HepG2 (cell line): ENCODE results near the gene CXXC5. TPM values are rescaled to one million over a fixed set of nuclear protein-coding genes. Genes with fewer than 3 reads are reported as not detected.

Experiments
- ATAC-seq: fragments of 200-7000 bp; cut with Tn5 transposase; 3 replicates; pipeline ENCODE4 v1.9.1; 2020; ENCODE audit warnings: mild to moderate bottlenecking, moderate library complexity
- BruUV-seq: library from RNA; stranded (reverse); fragments of 400-500 nt; replicated peaks from 2 replicates; lab custom pipeline; 2021; lab: Mats Ljungman, UMichigan
- CTCF ChIA-PET: fragments of 300-600 bp; formaldehyde crosslinking; extraction: SDS; loops from one replicate; lab custom pipeline; 2021; ENCODE audit warnings: low total read pairs, inconsistent platforms, low intra/inter-chr PET ratio; lab: Yijun Ruan, JAX
- POLR2A ChIA-PET: fragments of 350-600 bp; sonication (Branson Sonifier 250); formaldehyde crosslinking; loops from one replicate; lab custom pipeline; 2020; ENCODE audit warnings: antibody characterized with exemption, inconsistent platforms; lab: Yijun Ruan, JAX
- DNase-seq: peaks from one replicate; pipeline ENCODE4 v3.0.0-alpha.2; 2015; ENCODE audit warnings: low spot score
- FAIRE-seq: peaks from 3 replicates; lab custom pipeline; 2011; peaks lifted over from hg19 to GRCh38; lab: Jason Lieb, UNC
- H2AFZ ChIP-seq: one replicate; pipeline ENCODE4 v1.6.1; 2011; ENCODE audit warnings: low read length, inconsistent platforms
- H3K27ac ChIP-seq: fragments of 300-600 bp; 3 replicates; pipeline ENCODE4 v1.8.0; 2011; ENCODE audit warnings: mixed run types, mild to moderate bottlenecking, mixed read lengths, low read length, inconsistent platforms; ENCODE audit not compliant: insufficient read depth; ENCODE audit errors: extremely low read length
- H3K27me3 ChIP-seq, 2 experiments: fragments of 200-600 bp in 1 of 2; 2 replicates in 1 of 2; 3 replicates in 1 of 2; pipeline versions ENCODE4 v1.6.0 to v1.8.0; 2011; ENCODE audit warnings: low read length in 2 of 2, mild to moderate bottlenecking in 2 of 2, moderate library complexity in 2 of 2, inconsistent platforms in 1 of 2; ENCODE audit not compliant: insufficient read depth in 2 of 2, control insufficient read depth in 1 of 2
- H3K36me3 ChIP-seq, 2 experiments: fragments of 200-600 bp in 1 of 2; replicated peaks in 1 of 2; 2 replicates in 1 of 2; 3 replicates in 1 of 2; pipeline versions ENCODE4 v1.5.1 to v1.8.0; 2011; ENCODE audit warnings: low read length in 2 of 2, inconsistent platforms in 1 of 2; ENCODE audit not compliant: insufficient read depth in 2 of 2, control insufficient read depth in 1 of 2
- H3K4me1 ChIP-seq: 2 replicates; pipeline ENCODE4 v1.5.1; 2012; ENCODE audit warnings: low read length, inconsistent platforms; ENCODE audit not compliant: insufficient read depth
- H3K4me2 ChIP-seq: 2 replicates; pipeline ENCODE4 v1.6.0; 2011; ENCODE audit warnings: low read depth, low read length, inconsistent platforms
- H3K4me3 ChIP-seq, 3 experiments: fragments of 200-600 bp in 1 of 3; sonication (generic), shearing (Covaris generic) in 1 of 3; replicated peaks in 1 of 3; 2 replicates each; pipeline ENCODE4 v1.5.1; 2011 to 2016; ENCODE audit warnings: low read length in 3 of 3, inconsistent platforms in 2 of 3, low read depth in 2 of 3, mild to moderate bottlenecking in 2 of 3, control low read depth in 1 of 3, mixed read lengths in 1 of 3; ENCODE audit not compliant: insufficient read depth in 1 of 3
- H3K79me2 ChIP-seq: one replicate; pipeline ENCODE4 v1.6.1; 2011; ENCODE audit warnings: low read length, inconsistent platforms; ENCODE audit not compliant: insufficient read depth
- H3K9ac ChIP-seq: 2 replicates; pipeline ENCODE4 v1.6.0; 2011; ENCODE audit warnings: mild to moderate bottlenecking, low read depth, low read length, inconsistent platforms; ENCODE audit not compliant: insufficient read depth
- H3K9me3 ChIP-seq: 2 replicates; pipeline ENCODE4 v1.5.1; 2012; ENCODE audit warnings: mild to moderate bottlenecking, low read length
- H4K20me1 ChIP-seq: 2 replicates; pipeline ENCODE4 v1.6.0; 2011; ENCODE audit warnings: inconsistent platforms, mild to moderate bottlenecking, low read length, moderate library complexity; ENCODE audit not compliant: insufficient read depth
- CEBPG ChIP-seq: IDR thresholded peaks from 2 replicates; pipeline ENCODE4 v1.6.1; 2016
- DNMT1 ChIP-seq: sonication (generic); formaldehyde crosslinking; IDR thresholded peaks from 2 replicates; pipeline ENCODE4 v1.5.1; 2020; ENCODE audit warnings: mild to moderate bottlenecking, missing genetic modification reagents
- HMGA1 ChIP-seq: sonication (generic); formaldehyde crosslinking; conservative IDR thresholded peaks from 2 replicates; pipeline ENCODE4 v1.4.0; 2020; ENCODE audit warnings: missing genetic modification reagents
- HNRNPL ChIP-seq: fragments of 200-400 bp; formaldehyde crosslinking; IDR thresholded peaks from 2 replicates; pipeline ENCODE4 v1.6.1; 2017; ENCODE audit warnings: mild to moderate bottlenecking, low read depth, low read length
- HOXA5 ChIP-seq: sonication (generic); formaldehyde crosslinking; IDR thresholded peaks from 2 replicates; pipeline ENCODE4 v1.4.0; 2020; ENCODE audit warnings: missing genetic modification reagents
- POLR2A ChIP-seq, 2 experiments: IDR thresholded peaks; 2 replicates each; pipeline ENCODE4 v1.6.1; 2011; ENCODE audit warnings: low read depth in 2 of 2, low read length in 2 of 2, mild to moderate bottlenecking in 1 of 2, moderate library complexity in 1 of 2; ENCODE audit not compliant: insufficient read depth in 1 of 2
- PRDM15 ChIP-seq: sonication (generic); formaldehyde crosslinking; IDR thresholded peaks from 2 replicates; pipeline ENCODE4 v1.4.0; 2020; ENCODE audit warnings: missing genetic modification reagents
- RFX3 ChIP-seq: IDR thresholded peaks from 2 replicates; pipeline ENCODE4 v1.6.1; 2016; ENCODE audit warnings: missing biosample characterization, missing genetic modification reagents
- SIX4 ChIP-seq: sonication (generic); formaldehyde crosslinking; IDR thresholded peaks from 2 replicates; pipeline ENCODE4 v1.4.0; 2020; ENCODE audit warnings: missing genetic modification reagents
- WIZ ChIP-seq: sonication (generic); formaldehyde crosslinking; IDR thresholded peaks from 2 replicates; pipeline ENCODE4 v1.5.1; 2020; ENCODE audit warnings: mild to moderate bottlenecking, missing genetic modification reagents
- ZBTB42 ChIP-seq: sonication (generic); formaldehyde crosslinking; IDR thresholded peaks from 2 replicates; pipeline ENCODE4 v1.5.0; 2020; ENCODE audit warnings: mild to moderate bottlenecking, missing genetic modification reagents
- ZFAT ChIP-seq: sonication (generic); formaldehyde crosslinking; conservative IDR thresholded peaks from 2 replicates; pipeline ENCODE4 v1.8.1; 2023; ENCODE audit warnings: missing genetic modification reagents, inconsistent platforms
- ZNF10 ChIP-seq: sonication (generic); formaldehyde crosslinking; IDR thresholded peaks from 2 replicates; pipeline ENCODE4 v1.4.0; 2020; ENCODE audit warnings: mild to moderate bottlenecking, low read depth, missing genetic modification reagents, borderline replicate concordance
- ZNF589 ChIP-seq: sonication (generic); formaldehyde crosslinking; conservative IDR thresholded peaks from 2 replicates; pipeline ENCODE4 v1.8.0; 2022; ENCODE audit warnings: mild to moderate bottlenecking, moderate library complexity, missing genetic modification reagents
- ZNF761 ChIP-seq: sonication (generic); formaldehyde crosslinking; conservative IDR thresholded peaks from 2 replicates; pipeline ENCODE4 v1.4.0; 2020; ENCODE audit warnings: mild to moderate bottlenecking, missing genetic modification reagents
- WGBS: methylation state at CpG from one replicate; pipeline ENCODE4 v1.1.6; 2017; ENCODE audit warnings: low lambda C conversion rate; 5-methylcytosine and 5-hydroxymethylcytosine counted together
- in situ Hi-C: cut with HindIII; loops from 2 replicates; pipeline ENCODE4 v1.10.0; 2017; ENCODE audit warnings: low pct_unique_long_range_greater_than_20kb; ENCODE audit not compliant: extremely low pct_ligation_motif_present
- intact Hi-C: fragments of 100-400 bp; cut with micrococcal nuclease; formaldehyde crosslinking; loops from one replicate; pipeline ENCODE4 v1.10.0; 2022; ENCODE audit not compliant: unreplicated experiment
- polyA plus RNA-seq, 8 experiments: library from polyadenylated mRNA; depleted of rRNA in 3 of 8; stranded (reverse) in 7 of 8; unstranded in 1 of 8; fragments of >200 nt; fragmentation: Illumina TruSeq in 4 of 8; extraction: Trizol in 4 of 8; gene quantifications; 2 replicates each; pipeline versions ENCODE4 v1.2.1 to v1.2.3, GENCODE V29; 2011 to 2016; ENCODE audit warnings: low read depth in 4 of 8, missing spikeins in 1 of 8, mixed read lengths in 1 of 8; ENCODE audit not compliant: insufficient read depth in 1 of 8
- total RNA-seq, 5 experiments: library from RNA; depleted of rRNA; stranded (reverse); fragments of >200 nt; fragmentation: Illumina TruSeq; extraction: Trizol; gene quantifications; 2 replicates each; pipeline ENCODE4 v1.2.3, GENCODE V29; 2016; ENCODE audit warnings: low read depth in 1 of 5
- TF ChIP-seq, protein P1 (sequence below): IDR thresholded peaks from 2 replicates; pipeline ENCODE4 v1.6.1; 2016; ENCODE audit warnings: missing biosample characterization, missing genetic modification reagents, low read depth
- TF ChIP-seq, protein P2 (sequence below), 2 experiments: sonication (generic) in 1 of 2; formaldehyde crosslinking in 1 of 2; IDR thresholded peaks; 2 replicates each; pipeline versions ENCODE4 v1.5.1 to v1.6.1; 2011 to 2020; ENCODE audit warnings: borderline replicate concordance in 1 of 2, low read depth in 1 of 2, low read length in 1 of 2, mild to moderate bottlenecking in 1 of 2, missing genetic modification reagents in 1 of 2, moderate library complexity in 1 of 2

CXXC5 gene
- total and polyA plus RNA-seq, 2 of the 13 experiments (the other 11 are each of a cell fraction or from before 2014, with no cell fraction given) = 32.3 to 33.0 TPM

DNA sequence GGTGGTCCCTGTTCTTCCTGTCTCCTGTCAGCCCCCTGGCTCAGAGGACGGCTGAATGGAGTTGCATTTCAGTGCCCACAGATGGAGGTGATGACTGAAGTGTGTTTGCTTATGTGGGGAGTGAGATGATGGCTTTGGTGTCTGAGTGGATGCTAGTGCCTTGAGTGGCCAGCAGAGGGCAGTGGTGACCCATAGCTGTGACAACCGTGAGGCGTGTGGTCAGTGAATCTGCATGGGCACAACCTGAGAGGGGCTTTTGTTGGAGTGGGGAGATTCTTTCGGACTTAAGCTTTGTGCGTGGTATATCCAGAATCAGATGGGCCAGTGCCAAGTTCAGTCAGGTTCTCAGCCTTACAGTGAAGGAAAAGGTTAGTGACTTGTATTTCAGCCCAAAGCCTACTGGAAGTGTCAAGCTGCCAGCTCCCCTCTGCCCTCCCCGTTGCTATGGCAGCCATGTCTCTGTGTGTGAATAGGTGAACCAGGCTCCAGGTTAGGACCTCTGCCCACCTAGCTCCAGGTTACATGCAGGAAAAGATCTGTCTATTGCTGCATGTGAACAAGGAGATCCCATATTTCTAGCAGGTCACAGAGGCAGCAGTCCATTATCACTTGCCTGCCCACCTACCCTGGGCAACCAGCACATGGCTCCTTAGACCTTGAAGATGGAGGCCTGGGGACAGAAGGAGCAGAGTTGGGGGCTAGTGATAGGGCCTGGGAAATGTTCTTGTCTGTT is 14.7 kb upstream of the CXXC5 start:
- Histone ChIP-seq H3K36me3 (peaks cover 2 to 12% of the 10 kb centered on the region in 2 experiments; a peak in 2 of 5 replicates), H4K20me1 (no peaks in the 10 kb centered on the region), H3K4me2 (no peak overlapping the region), H3K4me3 (no peak overlapping the region), H3K27me3 (no peaks in the 10 kb centered on the region), H3K79me2 (no peaks in the 10 kb centered on the region), H3K9me3 (no peaks in the 10 kb centered on the region), H3K9ac (no peak overlapping the region), H3K27ac (no peak overlapping the region), H3K4me1 (peaks cover 52% of the 10 kb centered on the region), H2AFZ (no peak overlapping the region)
- ChIA-PET CTCF (interaction anchor here (1.4 to 2.5 kb wide), 2 partner anchors 56 to 132 kb away, joined by 16 to 54 read pairs; no protein-coding TSS in a partner anchor), POLR2A (interaction anchor here (0.6 to 1.9 kb wide), 6 partner anchors 15 to 132 kb away, joined by 3 to 6 read pairs (median 4); partner anchors contain the start of genes CXXC5 and UBE2D2)
- DNase-seq (peak; percentile 76), FAIRE-seq (peak; percentile 92), ATAC-seq (peak; percentile 45)
- 20% methylated on average over 4 of the region's 6 CpGs for WGBS
- in situ Hi-C loops (loop anchor here (25.0 kb wide), 1 partner anchor 329 kb away; no protein-coding TSS in a partner anchor), intact Hi-C loops (loop anchor here (1.0 to 10.0 kb wide), 3 partner anchors 57 to 211 kb away; no protein-coding TSS in a partner anchor)
- no TSS peak for BruUV-seq
- TF ChIP-seq DNMT1 (CRISPR knock-in tag) (no peak), CEBPG (CRISPR knock-in tag) (no peak), ZNF589 (CRISPR knock-in tag) (no peak), HMGA1 (CRISPR knock-in tag) (no peak), HNRNPL (no peak), WIZ (no peak), POLR2A (IDR thresholded peaks at IDR 0.05; ENCODE audit: insufficient read depth in 1 of 2, low read depth in 2 of 2, low read length in 2 of 2) (peak in 1 of 2 experiments; percentile 33; a peak in 1 of 4 replicates), ZNF10 (CRISPR knock-in tag) (no peak), HOXA5 (CRISPR knock-in tag) (0 out of 2 replicates have a peak, but pooled peaks have one; percentile 47), SIX4 (CRISPR knock-in tag) (no peak), PRDM15 (CRISPR knock-in tag) (0 out of 2 replicates have a peak, but pooled peaks have one; percentile 20), RFX3 (CRISPR knock-in tag) (peak; percentile 61), ZNF761 (CRISPR knock-in tag) (no peak), ZBTB42 (CRISPR knock-in tag) (no peak), ZFAT (CRISPR knock-in tag) (no peak)
- TF ChIP-seq, protein P1, sequence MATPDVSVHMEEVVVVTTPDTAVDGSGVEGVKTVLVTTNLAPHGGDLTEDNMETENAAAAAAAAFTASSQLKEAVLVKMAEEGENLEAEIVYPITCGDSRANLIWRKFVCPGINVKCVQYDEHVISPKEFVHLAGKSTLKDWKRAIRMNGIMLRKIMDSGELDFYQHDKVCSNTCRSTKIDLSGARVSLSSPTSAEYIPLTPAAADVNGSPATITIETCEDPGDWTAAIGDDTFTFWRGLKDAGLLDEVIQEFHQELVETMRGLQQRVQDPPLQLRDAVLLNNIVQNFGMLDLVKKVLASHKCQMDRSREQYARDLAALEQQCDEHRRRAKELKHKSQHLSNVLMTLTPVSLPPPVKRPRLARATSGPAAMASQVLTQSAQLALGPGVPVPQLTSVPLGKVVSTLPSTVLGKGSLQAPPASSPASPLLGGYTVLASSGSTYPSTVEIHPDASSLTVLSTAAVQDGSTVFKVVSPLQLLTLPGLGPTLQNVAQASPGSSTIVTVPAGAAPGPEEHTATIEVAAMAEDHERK = no peak
- TF ChIP-seq, protein P2, sequence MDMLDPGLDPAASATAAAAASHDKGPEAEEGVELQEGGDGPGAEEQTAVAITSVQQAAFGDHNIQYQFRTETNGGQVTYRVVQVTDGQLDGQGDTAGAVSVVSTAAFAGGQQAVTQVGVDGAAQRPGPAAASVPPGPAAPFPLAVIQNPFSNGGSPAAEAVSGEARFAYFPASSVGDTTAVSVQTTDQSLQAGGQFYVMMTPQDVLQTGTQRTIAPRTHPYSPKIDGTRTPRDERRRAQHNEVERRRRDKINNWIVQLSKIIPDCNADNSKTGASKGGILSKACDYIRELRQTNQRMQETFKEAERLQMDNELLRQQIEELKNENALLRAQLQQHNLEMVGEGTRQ (IDR thresholded peaks at IDR 0.05; ENCODE audit: low read depth, low read length) = no peak
- TF ChIP-seq, protein P2 (CRISPR knock-in tag; IDR thresholded peaks at IDR 0.05; ENCODE audit: borderline replicate concordance) = no peak
